ENCODE data around the gene STAT4.

DNA sequence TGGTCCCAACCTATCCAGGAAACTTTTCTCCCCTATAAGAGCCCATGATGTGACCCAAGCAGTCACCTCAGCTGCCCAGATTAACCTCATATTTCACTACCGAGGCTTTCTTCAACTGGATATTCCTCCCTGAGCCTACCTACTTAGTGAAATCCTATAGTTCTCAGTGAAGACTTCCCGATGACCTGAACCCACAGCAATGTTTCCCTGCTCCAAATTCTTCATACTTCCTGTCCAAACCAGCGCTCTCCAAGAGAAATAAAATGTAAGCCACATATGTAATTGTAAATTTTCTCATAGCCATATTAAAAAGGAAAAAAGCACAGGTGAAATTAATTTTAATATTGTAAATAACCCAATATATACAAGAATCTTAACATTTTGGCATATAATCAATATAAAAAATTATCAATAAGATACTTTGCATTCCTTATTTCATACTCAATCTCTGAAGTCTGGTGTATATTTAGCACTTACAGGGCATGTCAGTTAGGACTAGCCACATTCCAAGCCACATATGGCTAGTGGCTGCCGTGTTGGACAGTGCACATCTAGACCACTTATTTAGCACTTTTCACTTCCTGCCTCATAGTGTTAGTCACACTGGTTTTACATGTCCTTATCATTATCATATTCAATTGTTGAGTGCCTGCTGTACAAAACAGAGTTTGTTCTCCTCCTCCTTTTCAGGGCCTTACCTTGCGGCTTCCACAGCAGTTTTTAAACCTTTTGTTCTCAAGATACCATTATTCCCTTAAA lies 1.9 kb upstream of the STAT4 start:
- TF ChIP-seq, protein P1, sequence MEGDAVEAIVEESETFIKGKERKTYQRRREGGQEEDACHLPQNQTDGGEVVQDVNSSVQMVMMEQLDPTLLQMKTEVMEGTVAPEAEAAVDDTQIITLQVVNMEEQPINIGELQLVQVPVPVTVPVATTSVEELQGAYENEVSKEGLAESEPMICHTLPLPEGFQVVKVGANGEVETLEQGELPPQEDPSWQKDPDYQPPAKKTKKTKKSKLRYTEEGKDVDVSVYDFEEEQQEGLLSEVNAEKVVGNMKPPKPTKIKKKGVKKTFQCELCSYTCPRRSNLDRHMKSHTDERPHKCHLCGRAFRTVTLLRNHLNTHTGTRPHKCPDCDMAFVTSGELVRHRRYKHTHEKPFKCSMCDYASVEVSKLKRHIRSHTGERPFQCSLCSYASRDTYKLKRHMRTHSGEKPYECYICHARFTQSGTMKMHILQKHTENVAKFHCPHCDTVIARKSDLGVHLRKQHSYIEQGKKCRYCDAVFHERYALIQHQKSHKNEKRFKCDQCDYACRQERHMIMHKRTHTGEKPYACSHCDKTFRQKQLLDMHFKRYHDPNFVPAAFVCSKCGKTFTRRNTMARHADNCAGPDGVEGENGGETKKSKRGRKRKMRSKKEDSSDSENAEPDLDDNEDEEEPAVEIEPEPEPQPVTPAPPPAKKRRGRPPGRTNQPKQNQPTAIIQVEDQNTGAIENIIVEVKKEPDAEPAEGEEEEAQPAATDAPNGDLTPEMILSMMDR (IDR thresholded peaks at IDR 0.05; ENCODE audit: low read depth, low read length), result no peak
- TF ChIP-seq MYC (IDR thresholded peaks at IDR 0.05; ENCODE audit: low read depth, low read length), result no peak
- TF ChIP-seq POLR2A (IDR thresholded peaks at IDR 0.05; ENCODE audit: extremely low read depth, insufficient read length), result no peak
- TF ChIP-seq, protein P2, sequence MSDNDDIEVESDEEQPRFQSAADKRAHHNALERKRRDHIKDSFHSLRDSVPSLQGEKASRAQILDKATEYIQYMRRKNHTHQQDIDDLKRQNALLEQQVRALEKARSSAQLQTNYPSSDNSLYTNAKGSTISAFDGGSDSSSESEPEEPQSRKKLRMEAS (IDR thresholded peaks at IDR 0.05; ENCODE audit: low read depth, low read length), result no peak

Data from NB4 (cell line).